Heart left ventricle (tissue), 13 donors: ENCODE measurements around the gene FUT3.

Experiments used
- CTCF ChIP-seq, 12 donors: fragments of 200-600 bp; sonication (generic) in 4 of 12; IDR thresholded peaks; one replicate each; pipeline versions ENCODE4 v1.5.0 to v1.8.0; 2018 to 2022; ENCODE audit warnings: antibody characterized with exemption in 12 of 12, mild to moderate bottlenecking in 5 of 12
- POLR2A ChIP-seq, 2 donors: fragments of 450-650 bp; IDR thresholded peaks; one replicate each; pipeline ENCODE4 v1.6.1; 2017; ENCODE audit warnings: antibody characterized with exemption in 2 of 2, mild to moderate bottlenecking in 2 of 2, moderate library complexity in 2 of 2
- donor health status: ischemic (EF 13 %, LVEDD 7.1; RV severe dilation, severe dysfunction).
- donor health status: DM: no; HTN: yes; CAD: no.
- donor health status: DM: no; HTN: no; CAD: no.
- donor health status: ischemic (EF 25% LVEDD 6.9; RV normal size, moderate dysfunction).
- donor health status: ischemic (EF 25% LVEDD 5.7; RV mildly dilated, moderate dysfunction).
- donor health status: ischemic (EF 35%, LVEDD 5.7; RV mildly dilated, moderate dysfunction).
- donor health status: nonischemic (EF 11% LVEDD 7.7; RV severe dilation, severe dysfunction).
- donor health status: DM: yes; HTN: yes; CAD: no.
- donor health status: PGD.
- donor health status: ischemic (EF 29% LVEDD 5.4; RV normal size, mild dysfunction).
- donor health status: nonischemic (EF 23%, LVEDD 6.1; RV moderate dilation, normal function).

- TF ChIP-seq CTCF (IDR thresholded peaks at IDR 0.05) (no peak), POLR2A (IDR thresholded peaks at IDR 0.05) (no peak)
Measured at GRCh38 chr19:5801796-5802619, 49.2 kb downstream of the FUT3 start.
